ENCODE results near the gene TRMT5. TPM values are rescaled to one million over a fixed set of nuclear protein-coding genes. Genes with fewer than 3 reads are reported as not detected.

The TRMT5 gene
- total RNA-seq, 1 experiment from 2014 or later: 24.9 TPM

DNA sequence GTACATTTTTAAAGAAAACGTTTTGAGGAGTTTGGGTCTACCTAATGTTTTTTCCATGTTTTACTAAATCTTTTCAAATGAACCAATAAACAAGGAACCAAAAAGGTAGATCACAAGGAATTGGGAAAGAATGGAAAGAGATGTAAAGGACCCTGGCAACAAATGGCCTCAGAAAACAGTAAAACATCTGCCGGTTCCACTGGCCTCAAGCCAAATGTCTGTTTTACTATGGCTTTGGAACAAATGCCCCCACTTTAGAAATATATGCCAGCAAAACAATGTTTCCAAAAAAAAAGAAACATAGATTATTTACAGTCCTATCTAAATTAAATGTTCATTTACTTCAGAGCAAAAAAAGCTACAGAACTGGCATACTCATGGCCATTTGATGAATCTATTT is 3.0 kb downstream of the TRMT5 start:
- H2BK15ac ChIP-seq (ENCODE audit: low read depth, low read length): no peak overlapping the region
- H3T11ph ChIP-seq (ENCODE audit: low read length): no peak overlapping the region
- Mint-ChIP-seq H3K27ac (no peak overlapping the region), H3K4me3 (no peak overlapping the region), H3K9me3 (no peaks in the 10 kb centered on the region), H3K36me3 (ENCODE audit: insufficient read depth in 1 of 3, low read depth in 3 of 3) (peaks cover 5 to 42% (median 25%) of the 10 kb centered on the region in 3 experiments; a peak in 6 of 7 replicates), H3K4me1 (peaks cover 11 to 15% of the 10 kb centered on the region in 2 experiments), H3K27me3 (ENCODE audit: low read depth) (no peaks in the 10 kb centered on the region)
- DNase-seq: no peak
- H3K23me2 ChIP-seq (ENCODE audit: insufficient read length, low read depth, low read length, poor library complexity, severe bottlenecking): peaks cover 12% of the 10 kb centered on the region
- no peak overlapping the region for H4K8ac ChIP-seq (replicated peaks; ENCODE audit: insufficient read length, low read depth, low read length)
- H4K20me1 ChIP-seq (ENCODE audit: control insufficient read depth, insufficient read depth, insufficient read length): no peaks in the 10 kb centered on the region
- H3K23ac ChIP-seq (ENCODE audit: insufficient read length, low read depth, low read length): no peak overlapping the region
- H3K4me2 ChIP-seq (ENCODE audit: insufficient read depth, insufficient read length, low read length): no peak overlapping the region
- H3K14ac ChIP-seq (ENCODE audit: insufficient read depth, low read length): no peak overlapping the region
- no peak overlapping the region for H2BK12ac ChIP-seq (ENCODE audit: insufficient read length, low read depth, low read length)
- no peak overlapping the region for H2AK5ac ChIP-seq (ENCODE audit: insufficient read length, low read length)
- peaks cover 6% of the 10 kb centered on the region; the same call in 1 of the 2 replicates for H3K79me2 ChIP-seq (ENCODE audit: insufficient read depth, low read length)
- H2BK5ac ChIP-seq (ENCODE audit: insufficient read length, low read length): no peak overlapping the region
- H2BK20ac ChIP-seq (ENCODE audit: low read depth, low read length, poor library complexity, severe bottlenecking): no peak overlapping the region
- H3K56ac ChIP-seq (ENCODE audit: insufficient read length, low read depth, low read length): no peak overlapping the region
- no peak overlapping the region for H4K91ac ChIP-seq (ENCODE audit: insufficient read length, low read depth, low read length)
- no peaks in the 10 kb centered on the region for H3K9me3 ChIP-seq (ENCODE audit: control insufficient read depth, low read depth, low read length)
- H3K27ac ChIP-seq (ENCODE audit: insufficient read length, low read depth, low read length): no peak overlapping the region
- H3K18ac ChIP-seq (ENCODE audit: insufficient read length, low read depth, low read length): no peak overlapping the region
- WGBS (ENCODE audit: extremely low coverage, insufficient read length, low lambda C conversion rate): no CpG with 5 or more reads among the region's 2 CpGs
- no peak overlapping the region for H3K4ac ChIP-seq (ENCODE audit: low read depth, low read length)
- H2AFZ ChIP-seq (ENCODE audit: low read length): no peak overlapping the region
- no peaks in the 10 kb centered on the region; the same call in 1 of the 2 replicates for H3K27me3 ChIP-seq (ENCODE audit: insufficient read depth, low read length)
- H2BK120ac ChIP-seq (ENCODE audit: low read depth, low read length, poor library complexity, severe bottlenecking): no peak overlapping the region
- H3K9ac ChIP-seq (ENCODE audit: extremely low read depth, insufficient read length, low read length): no peak overlapping the region
- no peaks in the 10 kb centered on the region for H3K79me1 ChIP-seq (ENCODE audit: insufficient read depth, low read depth, low read length, poor library complexity, severe bottlenecking)
- no peaks in the 10 kb centered on the region; the same call in 1 of the 2 replicates for H3K4me1 ChIP-seq (ENCODE audit: insufficient read depth, low read length)
- H4K5ac ChIP-seq (ENCODE audit: insufficient read length, low read depth, low read length): no peak overlapping the region
- TF ChIP-seq, protein P1, sequence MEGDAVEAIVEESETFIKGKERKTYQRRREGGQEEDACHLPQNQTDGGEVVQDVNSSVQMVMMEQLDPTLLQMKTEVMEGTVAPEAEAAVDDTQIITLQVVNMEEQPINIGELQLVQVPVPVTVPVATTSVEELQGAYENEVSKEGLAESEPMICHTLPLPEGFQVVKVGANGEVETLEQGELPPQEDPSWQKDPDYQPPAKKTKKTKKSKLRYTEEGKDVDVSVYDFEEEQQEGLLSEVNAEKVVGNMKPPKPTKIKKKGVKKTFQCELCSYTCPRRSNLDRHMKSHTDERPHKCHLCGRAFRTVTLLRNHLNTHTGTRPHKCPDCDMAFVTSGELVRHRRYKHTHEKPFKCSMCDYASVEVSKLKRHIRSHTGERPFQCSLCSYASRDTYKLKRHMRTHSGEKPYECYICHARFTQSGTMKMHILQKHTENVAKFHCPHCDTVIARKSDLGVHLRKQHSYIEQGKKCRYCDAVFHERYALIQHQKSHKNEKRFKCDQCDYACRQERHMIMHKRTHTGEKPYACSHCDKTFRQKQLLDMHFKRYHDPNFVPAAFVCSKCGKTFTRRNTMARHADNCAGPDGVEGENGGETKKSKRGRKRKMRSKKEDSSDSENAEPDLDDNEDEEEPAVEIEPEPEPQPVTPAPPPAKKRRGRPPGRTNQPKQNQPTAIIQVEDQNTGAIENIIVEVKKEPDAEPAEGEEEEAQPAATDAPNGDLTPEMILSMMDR (conservative IDR thresholded peaks at IDR 0.05): no peak
